ENCODE measurements around the gene RANBP17.

Gene RANBP17

DNA sequence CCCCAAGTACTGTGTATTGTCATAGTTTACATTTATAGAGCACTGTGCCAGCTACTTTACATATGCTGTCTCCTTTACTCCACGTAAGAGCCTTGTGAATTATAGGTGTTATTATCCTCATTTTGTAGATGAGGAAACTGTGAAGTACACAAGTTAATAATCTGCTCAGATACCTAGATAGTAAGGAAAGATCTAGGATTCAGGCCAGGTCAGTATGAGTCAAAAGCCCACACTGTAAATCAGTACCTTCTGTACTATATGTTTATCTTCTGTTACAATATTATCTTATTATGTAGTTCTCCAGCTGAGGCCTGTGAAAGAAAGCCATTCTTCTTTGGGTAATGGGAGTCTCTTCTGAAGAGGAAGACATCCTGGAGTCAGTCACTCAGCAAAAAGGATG, 374.8 kb downstream of the RANBP17 start:
- Mint-ChIP-seq H3K4me3 (no peak overlapping the region), H3K4me1 (no peaks in the 10 kb centered on the region), H3K36me3 (no peaks in the 10 kb centered on the region), H3K9me3 (no peaks in the 10 kb centered on the region), H3K27ac (no peak overlapping the region)
- DNase-seq (ENCODE audit: low spot score in 2 of 2) = no peak
- no peak for ATAC-seq

- Mint-ChIP-seq H3K9me3 (no peaks in the 10 kb centered on the region), H3K36me3 (no peaks in the 10 kb centered on the region), H3K4me3 (no peak overlapping the region), H3K4me1 (no peaks in the 10 kb centered on the region), H3K27ac (no peak overlapping the region)
- ATAC-seq (no peak), DNase-seq (ENCODE audit: low spot score in 2 of 2) (no peak)
Measured at GRCh38 chr5:171242521-171242920, 380.7 kb downstream of the RANBP17 start.

GRCh38 chr5:171246231-171246630, 384.4 kb downstream of the RANBP17 start:
- H3K9me3 Mint-ChIP-seq = peaks cover 12% of the 10 kb centered on the region
- DNase-seq (ENCODE audit: low spot score in 2 of 2) (no peak), ATAC-seq (no peak)
- H3K4me3 Mint-ChIP-seq = no peak overlapping the region
- H3K27ac Mint-ChIP-seq = no peak overlapping the region
- no peaks in the 10 kb centered on the region for H3K4me1 Mint-ChIP-seq
- no peaks in the 10 kb centered on the region for H3K36me3 Mint-ChIP-seq

DNA sequence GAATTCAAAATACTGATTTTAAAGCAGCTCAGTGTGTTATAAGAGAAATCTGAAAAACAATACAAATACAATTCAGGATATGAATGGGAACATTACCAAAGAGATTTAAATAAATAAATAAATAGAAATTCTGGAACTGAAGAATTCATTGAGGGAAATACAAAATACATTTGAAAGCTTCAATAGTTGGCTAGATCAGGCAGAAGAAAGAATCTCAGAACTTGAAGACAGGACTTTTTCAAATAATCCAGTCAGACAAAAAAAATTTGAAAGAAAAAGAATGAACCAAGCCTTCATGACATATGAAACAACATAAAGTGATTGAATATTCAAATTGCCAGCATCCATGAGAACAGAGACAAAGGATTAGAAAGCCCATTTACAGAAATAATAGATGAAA, 387.6 kb downstream of the RANBP17 start:
- H3K27ac Mint-ChIP-seq = no peak overlapping the region
- H3K4me1 Mint-ChIP-seq = no peaks in the 10 kb centered on the region
- no peaks in the 10 kb centered on the region for H3K36me3 Mint-ChIP-seq
- peaks cover 12% of the 10 kb centered on the region for H3K9me3 Mint-ChIP-seq
- ATAC-seq (no peak), DNase-seq (ENCODE audit: low spot score in 2 of 2) (no peak)
- no peak overlapping the region for H3K4me3 Mint-ChIP-seq

DNA sequence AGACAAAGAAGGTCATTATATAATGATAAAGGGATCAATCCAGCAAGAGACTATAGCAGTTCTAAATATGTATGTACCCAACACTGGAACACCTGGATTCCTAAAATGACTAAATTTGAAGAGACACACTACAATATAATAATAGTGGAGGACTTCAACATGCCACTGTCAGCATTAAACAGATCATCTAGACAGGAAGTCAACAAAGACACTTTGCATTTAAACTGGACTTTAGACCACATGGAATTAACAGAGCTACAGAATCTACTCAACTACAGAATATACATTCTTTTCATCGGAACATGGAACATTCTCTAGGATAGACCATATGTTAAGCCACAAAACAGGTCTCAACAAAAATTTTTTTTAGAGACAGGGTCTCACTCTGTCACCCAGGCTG, 388.9 kb downstream of the RANBP17 start:
- H3K4me1 Mint-ChIP-seq = no peaks in the 10 kb centered on the region
- no peak overlapping the region for H3K27ac Mint-ChIP-seq
- H3K4me3 Mint-ChIP-seq = no peak overlapping the region

GRCh38 chr5:171251519-171251918, 389.7 kb downstream of the RANBP17 start:
- no peak for DNase-seq (ENCODE audit: low spot score in 2 of 2)
- H3K27ac Mint-ChIP-seq = no peak overlapping the region
- no peak for ATAC-seq
- no peaks in the 10 kb centered on the region for H3K4me1 Mint-ChIP-seq
- no peaks in the 10 kb centered on the region for H3K36me3 Mint-ChIP-seq
- no peak overlapping the region for H3K4me3 Mint-ChIP-seq
- peaks cover 12% of the 10 kb centered on the region for H3K9me3 Mint-ChIP-seq

More for the DNA sequence above, 388.9 kb downstream of the RANBP17 start:
- no peak for DNase-seq (ENCODE audit: low spot score in 2 of 2)
- ATAC-seq = no peak
- Mint-ChIP-seq H3K36me3 (no peaks in the 10 kb centered on the region), H3K9me3 (peaks cover 12% of the 10 kb centered on the region)

- no peak for DNase-seq (ENCODE audit: low spot score in 2 of 2)
- Mint-ChIP-seq H3K36me3 (no peaks in the 10 kb centered on the region), H3K4me3 (no peak overlapping the region), H3K4me1 (no peaks in the 10 kb centered on the region), H3K27ac (no peak overlapping the region), H3K9me3 (peaks cover 12% of the 10 kb centered on the region)
- no peak for ATAC-seq
Measured at GRCh38 chr5:171252674-171253073, 390.9 kb downstream of the RANBP17 start.

DNA sequence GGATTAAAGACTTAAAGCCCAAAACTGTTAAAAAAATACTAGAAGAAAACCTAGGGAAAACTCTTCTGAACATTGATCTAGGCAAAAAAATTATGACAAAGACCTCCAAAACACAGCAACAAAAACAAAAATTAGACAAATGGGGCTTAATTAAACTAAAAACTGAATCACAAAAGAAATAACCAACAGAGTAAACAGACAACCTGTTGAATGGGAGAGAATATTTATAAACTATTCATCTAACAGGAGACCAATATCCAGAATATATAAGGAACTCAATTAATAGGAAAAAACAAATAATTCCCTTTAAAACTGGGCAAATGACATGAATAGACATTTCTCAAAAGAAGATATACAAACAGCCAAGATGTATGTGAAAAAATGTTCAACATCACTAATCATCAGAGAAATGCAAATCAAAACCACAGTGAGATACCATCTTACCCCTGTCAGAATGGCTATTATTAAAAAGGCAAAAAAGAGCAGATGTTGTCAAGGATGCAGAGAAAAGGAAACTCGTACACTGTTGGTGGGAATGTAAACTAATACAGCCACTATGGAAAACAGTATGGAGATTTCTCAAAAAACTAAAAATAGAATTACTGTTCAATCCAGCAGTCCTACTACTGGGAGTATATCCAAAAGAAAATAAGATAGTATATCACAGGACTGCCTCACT, 397.1 kb downstream of the RANBP17 start:
- Mint-ChIP-seq H3K9me3 (no peaks in the 10 kb centered on the region), H3K4me3 (no peak overlapping the region), H3K4me1 (no peaks in the 10 kb centered on the region), H3K36me3 (no peaks in the 10 kb centered on the region), H3K27ac (no peak overlapping the region)
- DNase-seq (ENCODE audit: low spot score in 2 of 2) (no peak), ATAC-seq (no peak)

DNA sequence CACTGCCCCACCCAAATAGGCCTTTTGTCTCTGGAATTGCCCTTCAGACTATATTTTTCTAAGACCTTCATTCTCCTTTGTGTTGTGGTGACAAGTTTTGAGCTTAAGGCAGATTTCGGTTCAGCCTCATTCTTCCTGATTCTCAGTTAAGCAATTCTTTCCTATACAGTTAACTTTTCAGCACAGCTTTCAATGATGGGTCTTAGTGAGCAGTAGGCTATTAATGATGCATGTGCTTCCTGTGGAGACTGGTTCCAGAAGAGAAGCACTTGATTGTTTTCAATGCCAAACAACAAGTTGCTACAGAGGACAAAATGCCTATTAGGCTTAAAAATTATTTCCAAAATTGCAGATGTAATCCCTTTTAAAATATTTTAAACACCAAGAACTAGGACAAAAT, 399.5 kb downstream of the RANBP17 start:
- no peak overlapping the region for H3K4me3 Mint-ChIP-seq
- no peak overlapping the region for H3K27ac Mint-ChIP-seq

GRCh38 chr5:171261904-171262303, 400.1 kb downstream of the RANBP17 start:
- Mint-ChIP-seq H3K36me3 (no peaks in the 10 kb centered on the region), H3K4me1 (peaks cover 10% of the 10 kb centered on the region), H3K4me3 (no peak overlapping the region), H3K27ac (no peak overlapping the region), H3K9me3 (no peaks in the 10 kb centered on the region)
- no peak for DNase-seq (ENCODE audit: low spot score in 2 of 2)
- no peak for ATAC-seq

More for the DNA sequence above, 399.5 kb downstream of the RANBP17 start:
- Mint-ChIP-seq H3K4me1 (peaks cover 10% of the 10 kb centered on the region), H3K36me3 (no peaks in the 10 kb centered on the region), H3K9me3 (no peaks in the 10 kb centered on the region)
- DNase-seq (ENCODE audit: low spot score in 2 of 2) = no peak
- ATAC-seq = no peak

- peaks cover 10% of the 10 kb centered on the region for H3K4me1 Mint-ChIP-seq
- no peaks in the 10 kb centered on the region for H3K9me3 Mint-ChIP-seq
- no peak overlapping the region for H3K4me3 Mint-ChIP-seq
- H3K27ac Mint-ChIP-seq = no peak overlapping the region
- ATAC-seq (no peak), DNase-seq (ENCODE audit: low spot score in 2 of 2) (no peak)
- no peaks in the 10 kb centered on the region for H3K36me3 Mint-ChIP-seq
Measured at GRCh38 chr5:171263181-171263580, 401.4 kb downstream of the RANBP17 start.

DNA sequence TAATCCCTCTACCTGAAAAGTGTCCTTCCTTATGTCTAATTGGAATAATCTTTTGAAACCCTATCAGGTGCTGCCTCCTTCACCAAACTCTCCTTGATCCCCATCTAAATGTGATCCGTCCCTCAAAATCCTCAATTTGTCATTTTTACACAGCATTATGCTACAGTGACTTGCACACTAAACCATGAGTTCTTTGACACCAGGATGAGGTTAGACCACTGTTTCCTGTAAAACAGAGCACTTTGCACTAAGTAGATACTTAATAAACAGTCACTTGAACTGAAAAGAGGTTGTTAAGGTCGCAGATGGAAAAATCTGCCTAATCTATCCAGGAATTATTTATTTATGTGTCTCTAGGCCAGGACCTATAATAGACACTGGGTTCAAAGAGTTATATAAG, 403.0 kb downstream of the RANBP17 start:
- DNase-seq (ENCODE audit: low spot score in 2 of 2) (no peak), ATAC-seq (peak; percentile 65)
- Mint-ChIP-seq H3K4me1 (peaks cover 10% of the 10 kb centered on the region), H3K4me3 (no peak overlapping the region), H3K27ac (no peak overlapping the region), H3K36me3 (no peaks in the 10 kb centered on the region), H3K9me3 (no peaks in the 10 kb centered on the region)

DNA sequence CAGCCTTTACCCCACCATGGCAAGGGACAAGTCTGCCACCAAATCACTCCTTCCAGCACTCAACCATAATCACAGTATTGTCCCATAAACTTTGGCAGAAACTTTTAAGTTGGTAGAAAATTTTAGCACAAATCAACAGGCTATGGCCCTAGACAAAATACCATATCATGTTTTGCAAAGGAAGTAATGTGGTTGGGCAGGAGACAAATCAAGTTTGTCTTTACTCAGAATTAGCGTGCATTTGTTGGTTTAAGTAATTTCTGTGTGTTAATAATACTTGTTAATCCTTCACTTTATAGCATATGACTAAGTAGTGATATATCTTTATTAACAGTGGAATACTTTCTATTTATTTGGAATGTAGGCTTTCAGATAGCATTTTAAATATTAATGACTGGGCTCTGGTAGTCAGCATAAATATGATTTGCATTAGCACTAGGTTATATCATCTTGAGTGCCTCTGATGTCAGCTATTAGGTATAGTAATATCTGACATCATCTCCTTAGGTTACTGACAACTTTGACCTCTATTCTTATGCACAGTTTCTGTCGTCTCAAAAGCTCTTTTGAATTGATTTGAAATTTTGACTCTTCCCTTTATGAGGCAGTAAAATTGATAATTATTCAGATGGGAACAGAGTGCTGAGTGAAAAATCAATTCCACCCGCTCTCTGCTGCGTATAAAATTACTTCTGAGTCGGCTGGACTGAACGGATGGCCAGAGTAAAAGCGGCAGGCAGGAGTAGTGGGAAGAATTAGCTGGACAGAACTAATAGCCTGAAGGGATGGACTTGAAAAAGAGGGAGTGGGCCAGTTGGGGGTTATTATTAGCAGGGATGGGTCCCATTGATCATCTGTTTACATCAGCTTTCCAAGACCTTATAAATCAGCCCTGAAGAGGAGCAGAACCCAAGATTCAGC, 407.1 kb downstream of the RANBP17 start:
- ATAC-seq = no peak
- H3K4me1 Mint-ChIP-seq = peaks cover 10% of the 10 kb centered on the region
- DNase-seq (ENCODE audit: low spot score in 2 of 2) = no peak
- no peaks in the 10 kb centered on the region for H3K36me3 Mint-ChIP-seq
- H3K9me3 Mint-ChIP-seq = no peaks in the 10 kb centered on the region
- no peak overlapping the region for H3K27ac Mint-ChIP-seq
- H3K4me3 Mint-ChIP-seq = no peak overlapping the region

DNA sequence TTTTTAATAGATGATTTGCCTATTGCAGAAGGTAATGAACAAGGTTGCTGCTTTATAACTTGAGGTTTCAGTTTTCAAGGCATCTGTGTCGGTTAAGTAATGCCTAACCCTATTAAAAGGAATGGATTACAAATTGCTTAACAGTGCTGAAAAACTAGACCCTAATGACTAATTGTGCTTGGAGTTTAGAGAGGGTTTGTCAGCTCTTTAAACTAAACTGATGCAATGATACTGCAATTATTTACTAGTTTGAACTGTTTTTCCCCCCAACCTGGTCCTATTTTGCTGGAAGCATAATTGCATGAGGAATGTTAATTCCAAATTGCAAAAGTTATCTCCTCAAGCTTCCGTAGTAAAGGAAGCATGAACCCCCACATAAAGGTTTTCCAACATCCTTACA, 407.9 kb downstream of the RANBP17 start:
- no peak overlapping the region for H3K4me3 Mint-ChIP-seq
- ATAC-seq = no peak
- no peaks in the 10 kb centered on the region for H3K36me3 Mint-ChIP-seq
- H3K4me1 Mint-ChIP-seq = peaks cover 7% of the 10 kb centered on the region
- DNase-seq (ENCODE audit: low spot score in 2 of 2) = no peak
- no peaks in the 10 kb centered on the region for H3K9me3 Mint-ChIP-seq
- H3K27ac Mint-ChIP-seq = no peak overlapping the region

- Mint-ChIP-seq H3K36me3 (no peaks in the 10 kb centered on the region), H3K4me1 (peaks cover 3% of the 10 kb centered on the region), H3K9me3 (no peaks in the 10 kb centered on the region), H3K4me3 (no peak overlapping the region), H3K27ac (no peak overlapping the region)
- DNase-seq (ENCODE audit: low spot score in 2 of 2) = no peak
- ATAC-seq = no peak
Measured at GRCh38 chr5:171270136-171270535, 408.3 kb downstream of the RANBP17 start.

DNA sequence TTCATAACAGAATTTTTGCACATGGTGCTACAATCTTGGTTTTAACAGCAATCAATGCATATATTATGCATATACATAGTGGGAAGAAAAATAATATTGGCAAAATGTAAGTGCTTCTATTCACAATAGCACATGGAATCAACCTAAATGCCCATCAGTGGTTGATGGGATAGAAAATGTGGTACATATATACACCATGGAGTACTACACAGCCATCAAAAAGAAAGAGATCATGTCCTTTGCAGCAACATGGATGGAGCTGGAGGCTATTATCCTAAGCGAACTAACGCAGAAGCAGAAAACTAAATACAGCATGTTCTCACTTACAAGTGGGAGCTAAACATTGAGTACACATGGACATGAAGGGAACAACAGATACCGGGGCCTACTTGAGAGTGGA, 410.0 kb downstream of the RANBP17 start:
- no peak for ATAC-seq
- Mint-ChIP-seq H3K36me3 (no peaks in the 10 kb centered on the region), H3K4me3 (no peak overlapping the region), H3K9me3 (no peaks in the 10 kb centered on the region), H3K4me1 (no peaks in the 10 kb centered on the region), H3K27ac (no peak overlapping the region)
- no peak for DNase-seq (ENCODE audit: low spot score in 2 of 2)
